IMR-90 (cell line): ENCODE results near the gene GSG1L. TPM values are rescaled to one million over a fixed set of nuclear protein-coding genes. Genes with fewer than 3 reads are reported as not detected.

Source experiments
- ATAC-seq: fragments of 200-7000 bp; cut with Tn5 transposase; 2 replicates; pipeline ENCODE4 v1.9.1; 2020; ENCODE audit warnings: low read depth, mild to moderate bottlenecking, moderate library complexity
- BruUV-seq: library from RNA; stranded (reverse); fragments of 400-500 nt; replicated peaks from 2 replicates; lab custom pipeline; 2021; lab: Mats Ljungman, UMichigan
- CTCF ChIA-PET: fragments of 300-600 bp; formaldehyde crosslinking; extraction: SDS; loops from one replicate; lab custom pipeline; 2021; ENCODE audit warnings: antibody characterized with exemption; lab: Yijun Ruan, JAX
- POLR2A ChIA-PET: fragments of 300-600 bp; sonication (Branson Sonifier 250); formaldehyde crosslinking; loops from one replicate; lab custom pipeline; 2022; ENCODE audit warnings: antibody characterized with exemption; ENCODE audit not compliant: unreplicated experiment; lab: Charles Lee
- DNase-seq: peaks from one replicate; pipeline ENCODE4 v3.0.0; 2013
- H2AFZ ChIP-seq: replicated peaks from 2 replicates; pipeline ENCODE3; 2013; ENCODE audit warnings: low read length, mild to moderate bottlenecking; ENCODE audit not compliant: poor library complexity
- H2AK5ac ChIP-seq: 2 replicates; pipeline ENCODE4 v1.6.1; 2013; ENCODE audit warnings: low read depth, low read length, inconsistent platforms
- H2AK9ac ChIP-seq: replicated peaks from 2 replicates; pipeline ENCODE3; 2013; ENCODE audit warnings: mild to moderate bottlenecking, low read depth, low read length, moderate library complexity; ENCODE audit not compliant: poor library complexity
- H2BK120ac ChIP-seq: 2 replicates; pipeline ENCODE4 v1.6.1; 2013; ENCODE audit warnings: low read depth, low read length, inconsistent platforms
- H2BK15ac ChIP-seq: 3 replicates; pipeline ENCODE4 v1.6.1; 2013; ENCODE audit warnings: low read depth, low read length, inconsistent platforms
- H2BK20ac ChIP-seq: 2 replicates; pipeline ENCODE4 v1.6.1; 2013; ENCODE audit warnings: low read depth, mild to moderate bottlenecking, inconsistent platforms, low read length, moderate library complexity
- H2BK5ac ChIP-seq: 2 replicates; pipeline ENCODE4 v1.6.1; 2013; ENCODE audit warnings: mild to moderate bottlenecking, low read depth, low read length, inconsistent platforms; ENCODE audit not compliant: poor library complexity, severe bottlenecking
- H3K14ac ChIP-seq: replicated peaks from 2 replicates; pipeline ENCODE4 v1.6.1; 2013; ENCODE audit warnings: low read depth, low read length, inconsistent platforms
- H3K18ac ChIP-seq: 2 replicates; pipeline ENCODE4 v1.6.1; 2013; ENCODE audit warnings: low read depth, low read length, control low read depth
- H3K23ac ChIP-seq: 2 replicates; pipeline ENCODE4 v1.6.1; 2013; ENCODE audit warnings: low read depth, low read length, inconsistent platforms
- H3K27ac ChIP-seq: 2 replicates; pipeline ENCODE4 v1.5.1; 2013; ENCODE audit warnings: mild to moderate bottlenecking, control low read depth, low read length; ENCODE audit not compliant: insufficient read depth
- H3K27me3 ChIP-seq: 2 replicates; pipeline ENCODE4 v1.6.1; 2013; ENCODE audit warnings: low read length; ENCODE audit not compliant: control insufficient read depth, insufficient read depth
- H3K36me3 ChIP-seq: 2 replicates; pipeline ENCODE4 v1.6.1; 2013; ENCODE audit warnings: low read length, mixed read lengths; ENCODE audit not compliant: control insufficient read depth, insufficient read depth
- H3K4ac ChIP-seq: 2 replicates; pipeline ENCODE4 v1.6.1; 2013; ENCODE audit warnings: low read depth, low read length, inconsistent platforms
- H3K4me1 ChIP-seq: 2 replicates; pipeline ENCODE4 v1.6.1; 2013; ENCODE audit warnings: low read length, mixed read lengths; ENCODE audit not compliant: control insufficient read depth, insufficient read depth
- H3K4me2 ChIP-seq: 2 replicates; pipeline ENCODE4 v1.6.1; 2013; ENCODE audit warnings: low read depth, mild to moderate bottlenecking, control low read depth, low read length, moderate library complexity
- H3K4me3 ChIP-seq: 2 replicates; pipeline ENCODE4 v1.5.1; 2013; ENCODE audit warnings: low read depth, mild to moderate bottlenecking, control low read depth, low read length, moderate library complexity; ENCODE audit not compliant: insufficient read depth
- H3K56ac ChIP-seq: 2 replicates; pipeline ENCODE4 v1.6.1; 2013; ENCODE audit warnings: low read length, inconsistent platforms; ENCODE audit not compliant: insufficient read depth; ENCODE audit errors: extremely low read depth
- H3K79me1 ChIP-seq, 2 experiments: 2 replicates each; pipeline ENCODE4 v1.6.1; 2013; ENCODE audit warnings: low read length in 2 of 2, inconsistent platforms in 1 of 2, low read depth in 1 of 2
- H3K9ac ChIP-seq: 2 replicates; pipeline ENCODE4 v1.6.1; 2013; ENCODE audit warnings: low read depth, low read length, control low read depth
- H3K9me1 ChIP-seq: 2 replicates; pipeline ENCODE4 v1.6.1; 2013; ENCODE audit warnings: low read length, inconsistent platforms; ENCODE audit not compliant: insufficient read depth
- H3K9me3 ChIP-seq: 2 replicates; pipeline ENCODE4 v1.6.1; 2013; ENCODE audit warnings: low read length; ENCODE audit not compliant: control insufficient read depth, insufficient read depth
- H4K20me1 ChIP-seq: 2 replicates; pipeline ENCODE4 v1.6.1; 2013; ENCODE audit warnings: low read length, inconsistent platforms; ENCODE audit not compliant: insufficient read depth
- H4K5ac ChIP-seq: 2 replicates; pipeline ENCODE4 v1.6.1; 2013; ENCODE audit warnings: mild to moderate bottlenecking, low read depth, low read length, control low read depth
- H4K8ac ChIP-seq, 2 experiments: 2 replicates each; pipeline ENCODE4 v1.6.1; 2013; ENCODE audit warnings: low read depth in 2 of 2, low read length in 2 of 2, control low read depth in 1 of 2, inconsistent platforms in 1 of 2
- H4K91ac ChIP-seq: 2 replicates; pipeline ENCODE4 v1.6.1; 2013; ENCODE audit warnings: low read depth, low read length, inconsistent platforms; ENCODE audit not compliant: insufficient read depth
- CTCF ChIP-seq: conservative IDR thresholded peaks from 2 replicates; pipeline ENCODE4 v1.5.1; 2012; ENCODE audit warnings: mild to moderate bottlenecking, low read depth, low read length, improper control_type of control experiment
- RAD21 ChIP-seq: IDR thresholded peaks from 2 replicates; pipeline ENCODE4 v1.6.1; 2012; ENCODE audit warnings: low read length, improper control_type of control experiment
- RCOR1 ChIP-seq: IDR thresholded peaks from 2 replicates; pipeline ENCODE4 v1.6.1; 2012; ENCODE audit warnings: mild to moderate bottlenecking, low read length, improper control_type of control experiment; ENCODE audit not compliant: insufficient replicate concordance
- SMC3 ChIP-seq: fragments of 150-350 bp; IDR thresholded peaks from 2 replicates; pipeline ENCODE4 v1.6.1; 2016; ENCODE audit warnings: low read depth, mild to moderate bottlenecking, antibody characterized with exemption, low read length, moderate library complexity
- WGBS, 2 experiments: methylation state at CpG; one replicate each; pipeline versions ENCODE4 v1.1.5 to v1.1.7; 2013; ENCODE audit warnings: missing lambda C conversion rate in 2 of 2; ENCODE audit not compliant: insufficient read length in 1 of 2; ENCODE audit errors: extremely low coverage in 2 of 2; 5-methylcytosine and 5-hydroxymethylcytosine counted together
- dilution Hi-C: fragments of 300-500 bp; cut with HindIII; formaldehyde crosslinking; loops from one replicate; pipeline ENCODE4 v1.14.3; 2018; ENCODE audit warnings: low sequenced_read_pairs; ENCODE audit not compliant: unreplicated experiment
- in situ Hi-C: fragments of 300-500 bp; cut with MboI; formaldehyde crosslinking; loops from 3 replicates; pipeline ENCODE4 v1.14.3; 2019; ENCODE audit warnings: low sequenced_read_pairs, inconsistent platforms, mixed read lengths
- intact Hi-C: fragments of 100-400 bp; cut with micrococcal nuclease; formaldehyde crosslinking; loops from 2 replicates; pipeline ENCODE4 v1.10.0; 2022
- polyA plus RNA-seq, 3 experiments: library from polyadenylated mRNA; depleted of rRNA; stranded (reverse); fragments of >200 nt; gene quantifications; 2 replicates each; pipeline ENCODE4 v1.2.3, GENCODE V29; 2012; ENCODE audit warnings: low replicate concordance in 1 of 3
- total RNA-seq: library from RNA; depleted of rRNA; stranded (reverse); fragments of >200 nt; gene quantifications from 2 replicates; pipeline ENCODE4 v1.2.3, GENCODE V29; 2012
- TF ChIP-seq, protein P1 (sequence below): fragments of 150-350 bp; IDR thresholded peaks from 2 replicates; pipeline ENCODE4 v1.6.1; 2017; ENCODE audit warnings: mild to moderate bottlenecking, antibody characterized with exemption, low read length, low read depth

Gene GSG1L
- total and polyA plus RNA-seq, 2 of the 4 experiments (the other 2 are of a cell fraction): not detected

GRCh38 chr16:27867122-27868110, 196.1 kb downstream of the GSG1L start:
- Histone ChIP-seq H3K4me2 (no peak overlapping the region), H3K4me1 (no peaks in the 10 kb centered on the region), H3K18ac (no peak overlapping the region), H4K20me1 (no peaks in the 10 kb centered on the region), H3K4ac (no peak overlapping the region), H2BK20ac (no peak overlapping the region), H3K14ac (no peak overlapping the region), H4K5ac (no peak overlapping the region), H2BK120ac (no peak overlapping the region), H3K4me3 (no peak overlapping the region), H4K8ac (no peak overlapping the region), H3K9me3 (peaks cover 8% of the 10 kb centered on the region), H3K9me1 (no peaks in the 10 kb centered on the region), H3K27me3 (no peaks in the 10 kb centered on the region), H2AFZ (peak overlapping the region; percentile 49), H3K9ac (no peak overlapping the region), H2BK5ac (no peak overlapping the region), H2AK9ac (peak overlapping the region; percentile 88), H3K23ac (no peak overlapping the region), H4K91ac (no peak overlapping the region), H2BK15ac (no peak overlapping the region), H3K36me3 (no peaks in the 10 kb centered on the region), H2AK5ac (no peak overlapping the region), H3K79me1 (no peaks in the 10 kb centered on the region), H3K56ac (no peak overlapping the region), H3K27ac (no peak overlapping the region)
- DNase-seq (peak; percentile 51), ATAC-seq (peak; percentile 94)
- 58% methylated on average over 8 of the region's 19 CpGs; no CpG with 5 or more reads in 1 of the 2 experiments for WGBS, 2 experiments
- TF ChIP-seq CTCF: peak; percentile 52
- no peak for TF ChIP-seq RCOR1
- TF ChIP-seq SMC3: peak; percentile 33
- TF ChIP-seq, protein P1, sequence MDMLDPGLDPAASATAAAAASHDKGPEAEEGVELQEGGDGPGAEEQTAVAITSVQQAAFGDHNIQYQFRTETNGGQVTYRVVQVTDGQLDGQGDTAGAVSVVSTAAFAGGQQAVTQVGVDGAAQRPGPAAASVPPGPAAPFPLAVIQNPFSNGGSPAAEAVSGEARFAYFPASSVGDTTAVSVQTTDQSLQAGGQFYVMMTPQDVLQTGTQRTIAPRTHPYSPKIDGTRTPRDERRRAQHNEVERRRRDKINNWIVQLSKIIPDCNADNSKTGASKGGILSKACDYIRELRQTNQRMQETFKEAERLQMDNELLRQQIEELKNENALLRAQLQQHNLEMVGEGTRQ: no peak
- TF ChIP-seq RAD21: peak; percentile 61
- intact Hi-C loops: no loop called here
- dilution Hi-C loops: no loop called here
- CTCF ChIA-PET: interaction anchor here (0.8 kb wide), 1 partner anchor 87 kb away, joined by 4 read pairs; no protein-coding TSS in a partner anchor
- BruUV-seq: no TSS peak
- in situ Hi-C loops: no loop called here
- POLR2A ChIA-PET: interaction anchor here (0.6 kb wide), 1 partner anchor 53 kb away, joined by 10 read pairs; no protein-coding TSS in a partner anchor
